Cardiac septum (tissue), 1 donor: Measurements from ENCODE around the gene PRKG2. TPM values are rescaled to one million over a fixed set of nuclear protein-coding genes. Genes with fewer than 3 reads are reported as not detected.
"Not testable (repeated sequence)": the region's sequence is repeated elsewhere in the genome, so short reads cannot be mapped to it uniquely, and the experiment has no call there.

Experiments
- DNase-seq: peaks from one replicate; pipeline ENCODE4 v3.0.0-alpha.2; 2020; ENCODE audit warnings: low spot score
- intact Hi-C: fragments of 100-400 bp; cut with DNase I; formaldehyde crosslinking; loops from one replicate; pipeline ENCODE4 v1.14.0; 2022
- long read RNA-seq: library from polyadenylated mRNA; unstranded; transcript quantifications from one replicate; pipeline ENCODE4 v2.0.0, GENCODE V29; 2021
- total RNA-seq: library from RNA; stranded (reverse); fragmentation: NEBNext Ultra II Directional; extraction: Animal tissue kit (Norgen Biotek cat#: 25700); gene quantifications from one replicate; pipeline ENCODE4 v1.2.1, GENCODE V29; 2021
- donor health status: DM: no; HTN: no; CAD: no.

PRKG2 gene, protein sequence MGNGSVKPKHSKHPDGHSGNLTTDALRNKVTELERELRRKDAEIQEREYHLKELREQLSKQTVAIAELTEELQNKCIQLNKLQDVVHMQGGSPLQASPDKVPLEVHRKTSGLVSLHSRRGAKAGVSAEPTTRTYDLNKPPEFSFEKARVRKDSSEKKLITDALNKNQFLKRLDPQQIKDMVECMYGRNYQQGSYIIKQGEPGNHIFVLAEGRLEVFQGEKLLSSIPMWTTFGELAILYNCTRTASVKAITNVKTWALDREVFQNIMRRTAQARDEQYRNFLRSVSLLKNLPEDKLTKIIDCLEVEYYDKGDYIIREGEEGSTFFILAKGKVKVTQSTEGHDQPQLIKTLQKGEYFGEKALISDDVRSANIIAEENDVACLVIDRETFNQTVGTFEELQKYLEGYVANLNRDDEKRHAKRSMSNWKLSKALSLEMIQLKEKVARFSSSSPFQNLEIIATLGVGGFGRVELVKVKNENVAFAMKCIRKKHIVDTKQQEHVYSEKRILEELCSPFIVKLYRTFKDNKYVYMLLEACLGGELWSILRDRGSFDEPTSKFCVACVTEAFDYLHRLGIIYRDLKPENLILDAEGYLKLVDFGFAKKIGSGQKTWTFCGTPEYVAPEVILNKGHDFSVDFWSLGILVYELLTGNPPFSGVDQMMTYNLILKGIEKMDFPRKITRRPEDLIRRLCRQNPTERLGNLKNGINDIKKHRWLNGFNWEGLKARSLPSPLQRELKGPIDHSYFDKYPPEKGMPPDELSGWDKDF
- 0.48 TPM for total RNA-seq
- long read RNA-seq, result 0 reads

DNA sequence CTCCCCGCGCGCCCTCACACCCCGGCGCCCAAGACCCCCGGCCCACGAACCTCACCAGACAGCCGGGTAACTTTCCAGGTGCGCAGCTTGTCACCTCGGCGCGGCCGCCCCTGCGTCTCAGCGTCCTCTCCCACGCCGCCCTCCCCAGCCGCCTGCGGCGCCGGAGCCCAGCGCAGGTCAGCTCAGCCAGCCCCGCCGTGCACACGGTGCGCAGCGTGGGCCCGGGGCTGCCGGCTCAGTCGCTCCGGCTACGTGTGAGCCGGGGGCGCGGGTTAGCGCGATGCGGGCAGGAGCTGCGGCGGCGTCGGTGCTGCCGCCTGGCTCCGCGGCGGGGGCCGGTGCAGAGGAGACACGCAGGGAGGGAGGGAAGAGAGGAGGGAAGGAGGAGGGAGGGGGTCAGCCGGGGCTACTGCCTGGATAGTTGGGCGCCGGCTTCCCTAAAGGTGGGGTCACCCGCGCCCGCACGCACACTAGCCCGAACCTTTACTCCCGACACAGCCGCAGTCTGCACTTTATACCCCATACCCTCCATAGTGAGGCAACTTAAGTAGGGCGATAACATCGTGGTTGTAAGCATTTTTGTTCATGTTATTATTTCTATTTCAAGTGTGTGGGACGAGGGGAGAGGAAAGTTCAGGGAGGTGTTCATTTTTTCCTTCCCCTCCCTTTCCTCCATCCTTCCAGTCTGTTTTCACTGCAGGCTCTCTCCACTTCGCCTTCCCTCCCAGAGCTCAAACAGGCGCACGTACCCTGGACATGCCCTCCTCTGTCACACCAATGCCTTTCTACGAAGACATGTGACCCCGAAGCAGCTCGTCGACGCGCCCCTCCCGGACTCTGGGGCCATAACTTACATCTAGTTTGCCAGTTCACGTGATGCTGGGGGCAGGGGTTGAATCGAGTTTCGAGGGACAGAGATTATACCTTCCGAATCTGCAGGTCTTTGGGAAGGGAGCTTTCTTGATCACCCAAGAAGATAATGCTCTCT is at the start of gene PRKG2:
Gene PRKG2, minus strand, starts transcription at position 342 of the 988 bp plus-strand sequence. CDS start 10,175 bp downstream, outside the sequence.
- no peak for DNase-seq
- intact Hi-C loops, result no loop called here

GRCh38 chr4:81260443-81261101 is 45.5 kb upstream of the PRKG2 start:
- DNase-seq, result no peak
- intact Hi-C loops, result no loop called here

GRCh38 chr4:81258841-81259550 is 44.0 kb upstream of the PRKG2 start:
- DNase-seq, result no peak
- intact Hi-C loops, result no loop called here

- DNase-seq, result no peak
- intact Hi-C loops, result no loop called here
Observed at GRCh38 chr4:81257816-81258215, 42.8 kb upstream of the PRKG2 start.

DNA sequence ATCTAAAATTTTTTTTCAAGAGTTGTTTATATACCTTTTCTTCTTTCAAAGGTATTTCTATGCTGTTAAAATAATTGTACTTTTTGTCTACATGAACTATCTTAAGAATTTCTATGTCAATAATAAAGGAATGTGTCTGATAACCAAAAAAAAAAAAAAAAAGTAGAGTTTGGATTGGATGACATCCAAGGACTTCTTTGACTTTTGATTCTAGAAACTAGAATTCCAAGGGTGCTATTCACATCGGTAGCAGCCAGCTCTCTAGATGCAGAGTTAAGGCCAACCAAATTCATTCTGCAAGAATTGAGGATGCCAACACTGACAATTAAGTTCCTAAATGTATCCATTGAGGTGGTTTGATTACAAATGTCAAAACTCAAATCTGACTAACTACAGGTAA is 42.0 kb upstream of the PRKG2 start:
- intact Hi-C loops, result no loop called here
- no peak for DNase-seq

GRCh38 chr4:81256059-81256970 is 41.3 kb upstream of the PRKG2 start:
- no peak for DNase-seq
- intact Hi-C loops, result no loop called here

DNA sequence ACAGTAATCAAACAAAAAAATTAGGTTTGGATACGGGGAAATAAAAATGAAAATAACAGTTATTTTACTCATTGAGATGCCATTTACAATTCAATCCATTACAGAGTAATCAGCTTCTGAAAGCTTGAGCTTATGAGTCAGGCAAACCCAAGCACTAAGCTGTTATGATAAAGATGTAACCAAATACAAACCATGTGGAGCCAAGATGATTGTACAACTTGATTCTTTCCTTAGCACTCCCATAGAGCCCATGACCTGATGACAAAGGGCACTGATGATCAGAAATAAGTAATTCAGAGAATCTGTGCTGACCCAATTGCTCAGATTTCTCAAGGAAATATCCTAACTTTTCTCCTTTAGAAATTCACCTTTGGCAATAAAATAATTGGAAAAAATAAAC is 40.5 kb upstream of the PRKG2 start:
- no peak for DNase-seq
- intact Hi-C loops, result no loop called here

DNA sequence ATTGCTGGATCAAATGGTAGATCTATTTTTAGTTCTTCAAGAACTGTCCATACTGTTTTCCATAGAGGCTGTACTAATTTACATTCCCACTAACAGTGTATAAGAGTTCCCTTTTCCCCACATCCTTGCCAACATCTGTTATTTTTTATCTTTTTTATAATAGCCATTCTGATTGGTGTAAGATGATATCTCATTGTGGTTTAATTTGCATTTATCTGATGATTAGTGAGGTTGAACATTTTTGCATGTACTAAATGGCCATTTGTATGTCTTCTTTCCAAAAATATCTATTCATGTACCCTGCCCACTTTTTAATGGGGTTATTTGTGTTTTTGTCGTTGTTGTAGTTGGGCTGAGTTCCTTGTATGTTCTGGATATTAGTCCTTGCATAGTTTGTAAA is 35.4 kb upstream of the PRKG2 start:
- no peak for DNase-seq
- intact Hi-C loops, result no loop called here

DNA sequence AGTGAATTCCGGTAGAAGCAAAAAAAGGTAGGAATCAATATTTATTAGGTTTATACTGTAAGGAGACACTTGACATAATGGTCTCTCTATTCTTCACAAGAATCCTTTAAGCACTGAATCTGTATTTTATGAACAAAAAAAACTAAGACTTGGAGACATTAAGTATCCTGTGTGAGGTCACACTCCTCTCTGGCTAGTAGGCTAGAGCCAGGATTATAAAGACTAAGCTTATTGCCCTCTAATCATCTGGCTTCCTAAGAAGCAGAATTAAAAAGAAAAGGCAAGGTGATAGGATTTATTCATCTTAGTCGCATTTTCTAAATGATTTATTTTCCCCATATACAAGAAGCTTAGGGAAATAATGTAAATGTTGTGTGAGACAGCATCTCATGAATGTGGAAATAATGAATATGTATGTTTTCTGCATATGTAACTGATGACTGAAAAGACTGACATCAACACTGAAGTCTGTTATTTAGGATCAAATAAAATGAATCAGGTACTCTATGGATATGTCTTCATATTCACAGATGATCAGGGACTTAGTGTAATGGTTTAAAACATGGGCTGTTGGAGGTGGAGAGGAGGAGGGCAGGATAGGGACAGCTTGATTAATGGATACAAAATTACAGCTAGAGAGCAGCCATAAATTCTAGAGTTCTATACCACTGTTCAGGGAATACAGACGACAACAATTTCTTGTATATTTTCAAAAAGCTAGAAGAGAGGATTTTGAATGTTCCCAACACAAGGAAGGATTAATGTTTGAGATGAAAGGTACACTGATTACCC is 30.4 kb upstream of the PRKG2 start:
- no peak for DNase-seq
- intact Hi-C loops, result no loop called here

DNA sequence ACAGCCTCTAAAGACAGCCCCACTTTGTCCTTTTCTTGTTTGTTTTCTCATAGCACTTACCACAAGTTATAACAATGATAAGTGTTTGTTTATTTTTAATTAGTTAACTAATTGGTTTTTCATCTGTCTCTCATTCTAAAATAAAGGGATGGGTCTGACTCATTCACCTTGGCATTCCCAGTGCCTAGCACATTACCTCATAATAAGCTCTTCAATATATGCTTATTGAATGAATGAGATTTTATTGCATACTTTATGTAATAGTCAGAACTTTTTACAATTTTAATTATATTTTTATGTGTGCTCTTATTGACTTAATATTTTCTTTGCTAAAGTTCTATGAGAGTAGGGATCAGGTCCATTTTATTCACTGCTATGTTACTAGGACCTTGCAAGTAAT is 22.8 kb upstream of the PRKG2 start:
- intact Hi-C loops, result no loop called here
- no peak for DNase-seq

GRCh38 chr4:81235982-81236749 is 21.1 kb upstream of the PRKG2 start:
- intact Hi-C loops, result no loop called here
- DNase-seq, result no peak

DNA sequence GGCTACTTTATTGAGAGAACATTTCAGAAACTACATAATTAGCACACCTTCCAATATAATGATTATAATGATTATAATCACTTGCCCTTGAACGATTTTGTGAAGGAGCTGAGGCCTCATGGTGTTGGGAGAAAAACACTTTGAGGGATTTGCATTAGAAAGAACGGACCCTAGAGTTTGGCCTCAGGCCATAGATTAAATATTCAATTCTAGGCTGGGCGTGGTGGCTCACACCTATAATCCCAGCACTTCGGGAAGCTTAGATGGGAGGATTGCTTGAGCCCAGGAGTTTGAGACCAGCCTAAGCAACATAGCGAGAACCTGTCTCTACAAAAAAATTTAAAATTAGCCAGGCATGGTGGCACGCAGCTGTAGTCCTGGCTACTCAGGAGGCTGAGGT is 12.9 kb upstream of the PRKG2 start:
- DNase-seq, result no peak
- intact Hi-C loops, result no loop called here

- no peak for DNase-seq
- intact Hi-C loops, result no loop called here
Observed at GRCh38 chr4:81227138-81227537, 12.1 kb upstream of the PRKG2 start.

DNA sequence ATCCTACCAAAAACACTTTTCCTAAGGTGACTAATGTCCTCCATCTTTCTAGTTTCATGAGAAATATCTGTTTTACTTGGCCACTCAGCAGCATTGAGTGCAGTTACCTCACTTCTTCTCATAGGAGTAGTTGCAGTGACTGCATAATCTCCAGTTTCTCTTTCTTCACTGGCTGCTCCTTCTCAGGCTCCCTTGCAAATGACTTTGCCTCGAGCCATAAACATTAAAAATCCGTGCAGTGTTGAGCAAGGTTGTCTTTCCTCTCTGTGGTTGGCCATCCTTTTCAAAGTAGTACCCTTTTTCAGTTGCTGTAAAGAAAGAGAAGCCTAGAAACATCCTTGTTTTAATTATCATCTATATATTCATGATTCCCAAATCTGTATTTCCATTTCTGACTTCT is 10.2 kb upstream of the PRKG2 start:
- DNase-seq, result no peak
- intact Hi-C loops, result no loop called here

DNA sequence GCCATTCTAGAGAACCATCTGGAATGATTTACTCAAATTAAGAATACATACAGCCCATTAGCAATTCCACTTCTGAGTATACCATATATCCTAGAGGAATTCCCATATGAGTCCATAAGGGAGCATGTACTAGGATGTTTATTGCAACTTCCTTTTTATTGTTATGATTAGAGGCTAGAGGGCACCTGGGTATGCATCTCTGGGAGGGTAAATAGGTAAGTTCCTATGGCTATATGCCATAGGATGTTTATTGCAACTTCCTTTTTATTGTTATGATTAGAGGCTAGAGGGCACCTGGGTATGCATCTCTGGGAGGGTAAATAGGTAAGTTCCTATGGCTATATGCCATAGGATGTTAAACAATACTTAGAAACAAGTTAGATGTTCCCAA is 7.1 kb upstream of the PRKG2 start:
- DNase-seq, intact Hi-C loops: not testable (repeated sequence)
